ENCODE data around the gene PTPRM. TPM values are rescaled to one million over a fixed set of nuclear protein-coding genes. Genes with fewer than 3 reads are reported as not detected.

Gene PTPRM
- total RNA-seq, 1 donor from 2014 or later = 1.00 TPM

DNA sequence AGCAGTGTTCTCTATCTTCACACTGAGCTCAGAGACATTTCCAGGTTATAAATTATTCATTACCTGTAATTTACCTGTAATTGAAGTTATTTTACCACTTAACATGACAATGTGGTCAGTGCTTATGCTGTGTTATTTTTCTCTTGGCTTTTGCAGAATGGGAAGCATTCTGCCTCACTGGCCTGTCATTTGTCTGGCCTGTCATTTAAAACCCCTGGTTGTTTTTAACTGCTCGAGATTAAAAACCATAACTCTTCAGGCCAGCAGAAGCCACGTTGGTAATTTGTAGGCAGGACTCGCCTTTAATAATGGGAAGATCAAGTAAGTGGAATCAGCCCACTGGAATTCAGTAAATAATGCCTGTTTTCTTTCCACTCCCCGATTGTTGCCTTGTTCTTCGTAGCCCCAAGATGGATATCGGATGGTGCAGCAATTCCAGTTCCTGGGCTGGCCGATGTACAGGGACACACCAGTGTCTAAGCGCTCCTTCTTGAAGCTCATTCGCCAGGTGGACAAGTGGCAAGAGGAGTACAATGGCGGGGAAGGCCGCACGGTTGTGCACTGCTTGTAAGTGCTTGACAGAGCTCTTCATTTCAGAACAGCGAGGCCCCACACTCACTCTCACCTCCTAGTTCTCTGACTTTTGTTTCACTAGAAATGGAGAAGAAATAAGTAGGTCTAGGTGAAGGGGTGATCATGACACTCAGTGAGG is 819.7 kb downstream of the PTPRM start:
- Mint-ChIP-seq H3K27me3 (no peaks in the 10 kb centered on the region), H3K27ac (no peak overlapping the region), H3K4me1 (no peaks in the 10 kb centered on the region)

DNA sequence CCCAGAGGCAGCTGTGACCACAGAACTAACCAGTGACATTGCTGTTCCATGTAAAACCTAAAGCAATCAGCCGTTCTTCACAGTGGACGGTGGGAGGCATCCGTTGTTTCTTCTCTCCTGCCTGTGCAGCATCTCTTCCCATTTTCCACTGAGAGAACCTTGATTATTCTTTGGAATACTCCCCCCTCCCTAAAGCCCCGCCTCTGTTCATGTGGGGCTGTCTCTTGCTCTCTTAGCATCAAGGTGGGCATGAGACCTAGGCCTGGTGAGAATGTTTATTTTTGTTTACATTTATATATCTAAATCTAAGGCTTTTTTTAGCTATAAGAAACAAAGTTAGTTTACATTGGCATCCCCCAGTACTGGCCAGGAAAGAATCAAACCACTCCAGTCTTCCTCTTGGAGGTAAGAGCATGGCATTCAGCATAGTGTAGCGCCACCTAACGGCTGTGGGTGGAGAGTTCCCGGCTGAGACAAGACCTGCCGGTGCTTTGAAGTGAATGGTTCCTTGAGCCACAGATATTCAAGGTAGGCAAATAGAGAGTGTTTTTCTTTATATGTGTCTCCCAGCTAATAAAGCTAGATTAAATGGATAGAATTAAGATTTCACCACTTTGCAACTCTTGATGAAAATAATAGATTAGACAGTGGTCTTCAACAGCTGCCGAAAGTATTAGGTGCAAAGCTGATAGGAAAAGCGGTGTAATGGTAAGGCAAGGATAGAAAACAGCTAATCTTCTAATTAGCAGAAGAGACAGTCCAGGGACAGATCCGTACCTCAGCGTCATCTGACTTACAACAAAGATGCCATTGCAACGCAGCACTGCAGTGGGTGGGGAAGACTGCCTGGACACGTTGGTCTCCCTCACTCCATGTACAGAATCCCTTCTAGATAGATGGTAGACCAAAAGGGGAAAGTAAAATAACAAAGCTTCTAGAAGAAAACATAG is 822.5 kb downstream of the PTPRM start:
- intact Hi-C loops (cut with micrococcal nuclease) = no loop called here
- Mint-ChIP-seq H3K27ac (no peak overlapping the region), H3K4me3 (no peak overlapping the region), H3K36me3 (ENCODE audit: low read depth) (no peaks in the 10 kb centered on the region), H3K4me1 (no peaks in the 10 kb centered on the region), H3K9me3 (no peaks in the 10 kb centered on the region), H3K27me3 (peaks cover 2% of the 10 kb centered on the region)
- TF ChIP-seq, protein P1, sequence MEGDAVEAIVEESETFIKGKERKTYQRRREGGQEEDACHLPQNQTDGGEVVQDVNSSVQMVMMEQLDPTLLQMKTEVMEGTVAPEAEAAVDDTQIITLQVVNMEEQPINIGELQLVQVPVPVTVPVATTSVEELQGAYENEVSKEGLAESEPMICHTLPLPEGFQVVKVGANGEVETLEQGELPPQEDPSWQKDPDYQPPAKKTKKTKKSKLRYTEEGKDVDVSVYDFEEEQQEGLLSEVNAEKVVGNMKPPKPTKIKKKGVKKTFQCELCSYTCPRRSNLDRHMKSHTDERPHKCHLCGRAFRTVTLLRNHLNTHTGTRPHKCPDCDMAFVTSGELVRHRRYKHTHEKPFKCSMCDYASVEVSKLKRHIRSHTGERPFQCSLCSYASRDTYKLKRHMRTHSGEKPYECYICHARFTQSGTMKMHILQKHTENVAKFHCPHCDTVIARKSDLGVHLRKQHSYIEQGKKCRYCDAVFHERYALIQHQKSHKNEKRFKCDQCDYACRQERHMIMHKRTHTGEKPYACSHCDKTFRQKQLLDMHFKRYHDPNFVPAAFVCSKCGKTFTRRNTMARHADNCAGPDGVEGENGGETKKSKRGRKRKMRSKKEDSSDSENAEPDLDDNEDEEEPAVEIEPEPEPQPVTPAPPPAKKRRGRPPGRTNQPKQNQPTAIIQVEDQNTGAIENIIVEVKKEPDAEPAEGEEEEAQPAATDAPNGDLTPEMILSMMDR (IDR thresholded peaks at IDR 0.05) = no peak
- ATAC-seq (ENCODE audit: low read depth) = no peak
- DNase-seq = no peak
- CTCF ChIA-PET = no interaction called here
- POLR2A ChIA-PET = no interaction called here

More for the DNA sequence above, 819.7 kb downstream of the PTPRM start:
- no peak overlapping the region for H3K4me3 Mint-ChIP-seq
- ChIA-PET CTCF (no interaction called here), POLR2A (no interaction called here)
- no peak for ATAC-seq (ENCODE audit: low read depth)
- H3K36me3 Mint-ChIP-seq (ENCODE audit: low read depth) = no peaks in the 10 kb centered on the region
- no peak for DNase-seq
- intact Hi-C loops (cut with micrococcal nuclease) = no loop called here
- TF ChIP-seq, protein P1 (IDR thresholded peaks at IDR 0.05) = no peak
- no peaks in the 10 kb centered on the region for H3K9me3 Mint-ChIP-seq

DNA sequence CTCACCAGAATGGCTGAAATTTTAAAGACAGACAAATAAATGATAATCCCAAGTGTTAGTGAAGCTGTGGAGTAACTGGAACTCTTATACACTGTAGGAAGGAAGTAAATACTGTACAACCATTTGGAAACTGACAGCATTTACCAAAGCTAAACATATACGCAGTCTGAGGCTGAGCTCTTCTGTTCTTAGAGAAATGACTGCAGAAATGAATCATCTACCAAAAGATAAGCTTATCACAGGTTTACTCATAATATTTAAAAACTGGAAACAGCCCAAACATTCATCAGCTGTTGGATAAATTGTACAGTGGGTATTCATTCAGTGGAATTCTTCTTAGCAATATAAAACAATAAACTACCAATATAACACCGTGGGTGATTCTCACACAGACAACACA is 824.0 kb downstream of the PTPRM start:
- Mint-ChIP-seq H3K4me1 (no peaks in the 10 kb centered on the region), H3K4me3 (no peak overlapping the region), H3K36me3 (ENCODE audit: low read depth) (no peaks in the 10 kb centered on the region), H3K9me3 (no peaks in the 10 kb centered on the region), H3K27me3 (peaks cover 2% of the 10 kb centered on the region), H3K27ac (no peak overlapping the region)
- TF ChIP-seq, protein P1 (IDR thresholded peaks at IDR 0.05) = no peak
- DNase-seq = no peak
- ChIA-PET CTCF (no interaction called here), POLR2A (no interaction called here)
- ATAC-seq (ENCODE audit: low read depth) = no peak
- intact Hi-C loops (cut with micrococcal nuclease) = no loop called here

DNA sequence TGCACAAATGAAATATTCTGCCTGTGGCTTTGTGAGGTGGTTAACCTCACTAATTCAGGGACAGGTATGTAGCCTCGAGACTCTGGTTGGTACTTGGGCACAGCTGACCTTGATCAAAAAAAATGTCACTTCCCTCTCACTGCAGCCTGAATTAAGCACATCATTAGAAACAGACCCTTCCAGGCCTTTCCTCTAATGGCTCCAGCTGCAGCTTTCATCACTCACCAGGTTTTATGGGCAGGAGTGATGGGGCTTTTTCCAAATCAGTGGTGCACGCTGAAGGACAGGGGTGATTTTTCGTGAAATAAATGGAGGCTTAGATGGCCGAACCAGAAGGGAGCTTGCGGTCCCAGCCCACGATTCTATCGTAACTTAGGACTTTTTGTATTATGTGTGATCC is 829.1 kb downstream of the PTPRM start:
- DNase-seq (no peak), ATAC-seq (ENCODE audit: low read depth) (no peak)
- Mint-ChIP-seq H3K4me3 (no peak overlapping the region), H3K4me1 (no peaks in the 10 kb centered on the region), H3K27ac (no peak overlapping the region), H3K9me3 (no peaks in the 10 kb centered on the region), H3K27me3 (peaks cover 2% of the 10 kb centered on the region), H3K36me3 (ENCODE audit: low read depth) (no peaks in the 10 kb centered on the region)
- CTCF ChIA-PET = no interaction called here
- POLR2A ChIA-PET = no interaction called here
- intact Hi-C loops (cut with micrococcal nuclease) = no loop called here
- TF ChIP-seq, protein P1 (IDR thresholded peaks at IDR 0.05) = no peak

DNA sequence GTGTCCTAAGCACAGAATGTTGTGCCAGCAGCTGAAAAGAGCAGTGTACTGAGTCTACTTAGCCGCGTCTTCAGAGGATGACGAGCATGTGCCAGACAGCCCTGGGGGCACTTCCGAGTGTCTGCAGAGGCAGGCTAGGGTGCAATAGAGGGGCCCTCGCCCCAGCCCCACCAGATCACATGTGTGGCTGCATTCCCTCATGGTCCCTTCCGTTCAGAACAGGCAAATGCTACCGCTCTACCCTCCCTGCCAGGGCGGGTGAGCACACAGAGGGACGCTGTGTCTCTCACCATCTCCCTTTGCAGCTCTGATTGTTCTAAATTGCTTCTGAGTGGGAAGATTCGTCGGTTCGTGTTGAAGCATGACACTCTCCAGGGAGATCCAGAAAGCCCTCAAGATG is 829.9 kb downstream of the PTPRM start:
- TF ChIP-seq, protein P1 (IDR thresholded peaks at IDR 0.05) = no peak
- intact Hi-C loops (cut with micrococcal nuclease) = no loop called here
- no peaks in the 10 kb centered on the region for H3K36me3 Mint-ChIP-seq (ENCODE audit: low read depth)
- no peak for DNase-seq
- no peak overlapping the region for H3K4me3 Mint-ChIP-seq
- peaks cover 2% of the 10 kb centered on the region for H3K27me3 Mint-ChIP-seq
- ATAC-seq (ENCODE audit: low read depth) = no peak
- POLR2A ChIA-PET = no interaction called here
- H3K27ac Mint-ChIP-seq = no peak overlapping the region
- CTCF ChIA-PET = no interaction called here
- no peaks in the 10 kb centered on the region for H3K9me3 Mint-ChIP-seq
- H3K4me1 Mint-ChIP-seq = no peaks in the 10 kb centered on the region

Data from activated B cell treated with CpG ODN at 0.5 μM for 24 hours (primary cell).